Skeletal muscle tissue (tissue), 4 donors: ENCODE results near the gene GPR155. TPM values are rescaled to one million over a fixed set of nuclear protein-coding genes. Genes with fewer than 3 reads are reported as not detected.
"Not testable (repeated sequence)": the region's sequence is repeated elsewhere in the genome, so short reads cannot be mapped to it uniquely, and the experiment has no call there.

Source experiments
- H3K27ac ChIP-seq: one replicate; pipeline ENCODE4 v1.7.0; 2013; ENCODE audit warnings: mild to moderate bottlenecking, low read depth, low read length, inconsistent platforms
- H3K27me3 ChIP-seq, 3 donors: one replicate each; pipeline ENCODE4 v1.7.0; 2013; ENCODE audit warnings: low read length in 3 of 3; ENCODE audit not compliant: control insufficient read depth in 3 of 3, insufficient read depth in 3 of 3
- H3K36me3 ChIP-seq, 3 donors: one replicate each; pipeline ENCODE4 v1.7.0; 2013; ENCODE audit warnings: low read length in 3 of 3; ENCODE audit not compliant: control insufficient read depth in 3 of 3, insufficient read depth in 3 of 3
- H3K4me1 ChIP-seq, 3 donors: one replicate each; pipeline ENCODE4 v1.7.0; 2013; ENCODE audit warnings: low read length in 3 of 3, mild to moderate bottlenecking in 3 of 3; ENCODE audit not compliant: control insufficient read depth in 3 of 3, insufficient read depth in 3 of 3
- H3K4me3 ChIP-seq, 3 donors: one replicate each; pipeline ENCODE4 v1.7.0; 2013; ENCODE audit warnings: low read length in 3 of 3
- H3K9ac ChIP-seq, 3 donors: one replicate each; pipeline ENCODE4 v1.7.0; 2013; ENCODE audit warnings: low read length in 3 of 3, mild to moderate bottlenecking in 3 of 3, moderate library complexity in 2 of 3, low read depth in 1 of 3
- H3K9me3 ChIP-seq, 3 donors: one replicate each; pipeline ENCODE4 v1.7.0; 2013; ENCODE audit warnings: low read length in 3 of 3; ENCODE audit not compliant: control insufficient read depth in 3 of 3
- total RNA-seq: library from RNA; depleted of rRNA; stranded (reverse); fragments of >200 nt; gene quantifications from one replicate; pipeline ENCODE4 v1.2.3, GENCODE V29; 2014
- donor health status: Osteomylitis.

Gene GPR155
- total RNA-seq, 1 donor from 2014 or later: 3.1 TPM

DNA sequence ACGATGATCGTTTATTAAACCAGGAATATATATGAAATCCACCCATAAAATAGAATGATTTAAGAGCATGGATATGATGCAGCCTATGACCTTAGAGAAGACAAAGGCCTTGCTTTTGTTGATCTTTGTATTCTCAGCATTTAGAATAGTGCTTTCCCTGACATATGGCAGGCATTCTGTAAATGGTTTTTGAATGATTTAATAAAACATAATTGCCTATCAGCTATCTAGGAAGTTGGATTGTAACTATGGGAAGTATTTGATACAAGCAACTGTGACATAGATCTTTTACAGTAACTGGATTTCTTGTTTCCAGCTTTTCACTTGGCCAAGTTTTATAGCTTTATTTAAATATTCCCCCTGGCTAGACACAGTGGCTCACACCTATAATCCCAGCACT is 5.1 kb upstream of the GPR155 start:
- no peak overlapping the region for H3K27ac ChIP-seq
- H3K27me3 ChIP-seq: no peaks in the 10 kb centered on the region
- H3K4me1 ChIP-seq: no peaks in the 10 kb centered on the region
- H3K9me3 ChIP-seq: no peaks in the 10 kb centered on the region
- H3K9ac ChIP-seq: no peak overlapping the region
- no peaks in the 10 kb centered on the region for H3K36me3 ChIP-seq
- H3K4me3 ChIP-seq: no peak overlapping the region

DNA sequence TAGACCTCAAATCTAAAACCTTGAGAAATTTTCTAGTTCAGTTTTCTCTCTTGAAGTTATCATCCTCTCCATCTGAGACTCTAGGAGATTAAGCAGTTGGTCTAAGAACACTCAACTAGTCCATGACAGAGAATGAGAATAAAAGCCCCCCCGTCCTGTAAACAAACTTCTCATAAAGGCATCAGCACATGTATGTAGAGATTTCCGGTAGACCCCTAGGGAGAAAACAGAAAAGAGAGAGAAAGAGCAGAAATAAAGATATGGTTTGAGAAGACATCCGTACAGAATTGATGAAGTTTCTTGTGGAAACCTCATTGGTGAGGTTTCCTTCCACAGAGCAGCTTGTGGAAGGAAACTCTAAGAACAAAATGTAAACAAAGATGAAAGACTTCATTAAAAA is 3.2 kb upstream of the GPR155 start:
- H3K27me3 ChIP-seq: no peaks in the 10 kb centered on the region
- no peak overlapping the region for H3K4me3 ChIP-seq
- no peaks in the 10 kb centered on the region for H3K9me3 ChIP-seq
- no peaks in the 10 kb centered on the region for H3K36me3 ChIP-seq
- H3K27ac ChIP-seq: no peak overlapping the region
- peaks cover 0 to 11% (median 7%) of the 10 kb centered on the region in 3 donors for H3K4me1 ChIP-seq
- H3K9ac ChIP-seq: no peak overlapping the region

DNA sequence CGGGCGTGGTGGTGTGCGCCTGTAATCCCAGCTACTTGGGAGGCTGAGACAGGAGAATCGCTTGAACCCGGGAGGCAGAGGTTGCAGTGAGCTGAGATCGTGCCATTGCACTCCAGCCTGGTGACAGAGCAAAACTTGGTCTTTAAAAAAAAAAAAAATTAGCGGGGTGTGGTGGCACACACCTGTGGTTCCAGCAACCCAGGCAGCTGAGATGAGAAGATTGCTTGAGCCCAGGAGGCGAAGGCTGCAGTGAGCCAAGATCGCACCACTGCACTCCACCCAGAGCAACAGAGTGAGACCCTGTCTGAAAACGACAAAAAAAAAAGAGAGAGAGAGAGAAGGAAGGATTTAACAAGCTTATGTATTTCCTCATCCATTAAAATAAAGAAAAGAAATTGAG is 2.7 kb upstream of the GPR155 start:
- H3K27ac ChIP-seq: not testable (repeated sequence)

DNA sequence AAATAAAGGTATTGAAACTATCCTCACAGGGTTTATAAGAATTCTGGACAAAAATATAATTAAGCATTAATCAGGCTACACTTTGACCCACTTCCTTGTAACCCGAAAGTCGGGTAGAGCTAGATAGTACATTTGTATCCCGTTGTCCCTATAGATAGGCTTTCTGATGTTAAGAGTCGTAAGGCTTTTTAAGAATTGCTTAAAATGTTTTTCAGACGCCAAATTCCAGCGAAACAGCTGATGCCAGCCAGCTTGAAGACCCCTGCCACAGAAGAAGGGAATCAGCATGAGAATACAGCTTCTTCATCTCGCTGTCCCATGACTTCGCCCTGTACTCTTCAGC is 962 bp upstream of the GPR155 start:
- Histone ChIP-seq H3K4me3 (peak overlapping the region; percentile 74 to 92 (median 81)), H3K27me3 (no peaks in the 10 kb centered on the region), H3K27ac (peak overlapping the region; percentile 93), H3K9me3 (no peaks in the 10 kb centered on the region), H3K36me3 (no peaks in the 10 kb centered on the region), H3K4me1 (peaks cover 0 to 11% (median 7%) of the 10 kb centered on the region in 3 donors), H3K9ac (no peak overlapping the region)

More for the DNA sequence above, 2.7 kb upstream of the GPR155 start:
- H3K4me3 ChIP-seq, H3K27me3 ChIP-seq, H3K9me3 ChIP-seq, H3K36me3 ChIP-seq, H3K9ac ChIP-seq: not testable (repeated sequence)
- H3K4me1 ChIP-seq: peaks cover 0 to 11% (median 7%) of the 10 kb centered on the region in 3 donors

DNA sequence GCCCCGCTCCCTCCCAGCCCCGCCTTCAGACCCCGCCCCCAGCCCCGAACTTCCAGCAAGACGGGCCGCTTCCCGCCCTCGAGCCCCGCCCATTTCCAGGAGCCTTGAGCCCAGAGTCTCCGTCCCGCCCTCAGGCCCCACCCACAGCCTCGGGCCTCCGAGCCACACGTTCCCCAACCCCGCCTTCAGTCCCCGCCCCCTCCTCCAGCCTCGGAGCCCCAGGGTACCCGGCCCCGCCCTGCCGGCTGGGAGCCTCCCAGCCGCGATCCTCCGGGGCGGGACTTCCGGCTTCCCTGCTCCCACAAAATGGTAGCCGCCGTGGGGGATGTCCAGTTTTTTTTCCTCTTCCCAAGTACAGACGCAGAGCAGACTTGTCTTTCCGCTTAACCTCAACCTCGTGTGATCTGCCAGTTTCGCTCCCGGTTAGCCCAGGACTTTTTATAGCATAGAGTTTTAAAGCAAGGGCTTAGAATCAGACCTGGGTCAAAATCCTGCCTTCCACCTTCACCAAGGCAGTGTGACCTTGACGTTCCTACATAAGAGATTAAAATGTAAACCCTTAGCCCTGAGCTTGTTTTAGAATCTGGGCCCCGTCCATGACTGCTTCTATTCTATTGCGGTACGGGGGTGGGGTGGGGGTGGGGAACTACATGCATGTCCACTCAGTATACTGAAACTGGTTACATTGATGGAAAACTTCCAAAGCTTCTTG is 435 bp upstream of the GPR155 start:
- peaks cover 0 to 11% (median 7%) of the 10 kb centered on the region in 3 donors for H3K4me1 ChIP-seq
- H3K4me3 ChIP-seq: peak overlapping the region; percentile 74 to 96 (median 92)
- H3K36me3 ChIP-seq: no peaks in the 10 kb centered on the region
- H3K9me3 ChIP-seq: no peaks in the 10 kb centered on the region
- H3K27me3 ChIP-seq: no peaks in the 10 kb centered on the region
- H3K9ac ChIP-seq: peak overlapping the region; percentile 66 to 86 (median 75)
- peak overlapping the region; percentile 93 for H3K27ac ChIP-seq

DNA sequence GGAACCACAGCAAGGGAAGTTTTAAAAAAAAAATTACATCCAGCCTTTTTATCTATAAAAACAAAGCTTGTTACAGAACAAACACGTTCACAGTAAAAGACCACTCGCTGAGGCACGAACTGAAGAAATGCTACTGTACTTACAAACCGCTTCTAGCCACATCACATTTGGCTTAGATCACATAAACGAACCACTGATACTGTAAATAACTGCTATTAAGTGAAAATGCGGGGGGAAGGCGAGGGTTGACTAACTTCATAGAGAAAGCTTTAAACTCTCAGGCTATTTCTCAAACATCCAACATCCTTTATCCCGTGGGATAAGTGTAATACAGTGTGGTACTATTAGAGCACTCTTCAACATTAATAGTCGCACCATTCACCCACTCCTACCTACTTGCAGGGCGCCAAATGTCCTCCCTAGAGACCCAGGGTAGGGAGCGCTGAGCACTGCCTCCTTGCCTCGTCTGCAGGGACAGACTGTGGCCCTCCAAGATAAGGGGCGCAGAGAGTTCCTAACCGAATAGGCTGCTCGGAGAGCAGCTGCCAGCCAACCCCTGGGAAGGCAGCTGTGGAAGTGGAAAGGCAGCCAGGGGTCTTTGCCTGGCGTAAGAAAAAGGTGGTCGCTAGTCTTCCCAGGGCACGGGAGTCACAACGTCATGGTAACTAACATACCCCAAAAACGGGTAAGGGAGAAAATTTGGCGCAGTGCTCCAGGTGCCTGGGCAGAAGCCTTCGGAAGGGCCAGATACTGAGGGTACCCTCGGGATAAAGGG is 854 bp downstream of the GPR155 start:
- no peaks in the 10 kb centered on the region for H3K9me3 ChIP-seq
- no peaks in the 10 kb centered on the region for H3K27me3 ChIP-seq
- peaks cover 0 to 6% (median 5%) of the 10 kb centered on the region in 3 donors for H3K36me3 ChIP-seq
- H3K9ac ChIP-seq: peak overlapping the region; percentile 92
- peaks cover 0 to 11% (median 7%) of the 10 kb centered on the region in 3 donors for H3K4me1 ChIP-seq
- peak overlapping the region; percentile 91 to 96 (median 93) for H3K4me3 ChIP-seq
- H3K27ac ChIP-seq: peak overlapping the region; percentile 71

DNA sequence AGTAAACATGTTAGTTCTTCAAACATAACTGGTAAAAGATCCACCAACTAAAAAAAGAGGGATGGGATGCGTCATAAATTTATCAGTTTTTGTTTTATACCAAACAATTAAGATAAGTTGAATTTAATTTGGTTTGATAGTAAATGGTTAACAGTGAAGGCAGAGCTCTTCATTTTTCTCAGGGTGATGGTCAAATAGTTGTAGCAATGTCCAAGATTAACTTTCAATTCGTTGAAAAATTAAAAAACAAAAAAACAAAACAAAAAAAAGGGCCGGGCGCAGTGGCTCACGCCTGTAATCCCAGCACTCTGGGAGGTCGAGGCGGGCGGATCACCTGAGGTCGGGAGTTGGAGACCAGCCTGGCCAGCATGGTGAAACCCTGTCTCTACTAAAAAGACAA is 1.8 kb downstream of the GPR155 start:
- not testable (repeated sequence) for H3K4me3 ChIP-seq, H3K9ac ChIP-seq, H3K27ac ChIP-seq

DNA sequence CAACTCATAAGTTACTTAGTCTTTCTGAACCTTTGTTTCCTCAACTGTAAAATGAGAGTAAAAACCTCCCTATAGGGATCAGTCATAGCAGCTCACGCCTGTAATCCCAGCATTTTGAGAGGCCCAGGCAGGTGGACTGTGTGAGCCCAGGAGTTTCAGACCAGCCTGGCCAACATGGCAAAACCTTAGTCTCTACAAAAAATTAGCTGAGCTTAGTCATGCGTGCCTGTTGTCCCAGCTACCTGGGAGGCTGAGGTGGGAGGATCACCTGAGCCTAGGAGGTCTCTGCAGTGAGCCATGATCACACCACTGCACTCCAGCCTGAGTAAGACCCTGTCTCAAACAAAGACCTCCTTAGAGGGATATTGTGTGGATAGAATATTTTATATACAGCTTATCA is 2.3 kb downstream of the GPR155 start:
- Histone ChIP-seq H3K27ac (no peak overlapping the region), H3K4me3 (no peak overlapping the region), H3K27me3 (no peaks in the 10 kb centered on the region), H3K36me3 (peaks cover 0 to 6% (median 5%) of the 10 kb centered on the region in 3 donors), H3K9ac (no peak overlapping the region), H3K4me1 (peaks cover 0 to 11% (median 7%) of the 10 kb centered on the region in 3 donors), H3K9me3 (no peaks in the 10 kb centered on the region)

More for the DNA sequence above, 1.8 kb downstream of the GPR155 start:
- H3K9me3 ChIP-seq, H3K27me3 ChIP-seq, H3K36me3 ChIP-seq: not testable (repeated sequence)
- H3K4me1 ChIP-seq: peaks cover 0 to 11% (median 7%) of the 10 kb centered on the region in 3 donors

DNA sequence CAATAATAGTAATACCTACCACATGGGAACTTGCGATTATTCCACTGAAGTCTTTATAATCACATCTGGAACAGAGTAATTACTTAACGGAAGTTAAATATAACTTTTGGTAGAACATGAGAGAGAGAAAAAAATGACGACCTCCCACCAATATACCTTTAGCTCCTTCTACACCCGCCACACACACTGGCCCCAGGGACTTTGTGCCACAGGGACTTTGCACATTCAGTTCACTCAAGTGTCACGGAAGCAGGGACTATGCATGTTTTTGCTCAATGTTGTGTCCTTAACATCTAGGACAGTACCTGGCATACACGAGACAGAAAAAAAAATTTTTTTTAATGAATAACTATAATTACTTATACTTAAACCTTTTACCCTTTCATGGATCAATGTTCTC is 4.0 kb downstream of the GPR155 start:
- H3K27me3 ChIP-seq: no peaks in the 10 kb centered on the region
- no peak overlapping the region for H3K4me3 ChIP-seq
- H3K36me3 ChIP-seq: peaks cover 0 to 12% (median 5%) of the 10 kb centered on the region in 3 donors
- H3K9ac ChIP-seq: no peak overlapping the region
- H3K27ac ChIP-seq: no peak overlapping the region
- H3K4me1 ChIP-seq: peaks cover 0 to 11% (median 7%) of the 10 kb centered on the region in 3 donors
- no peaks in the 10 kb centered on the region for H3K9me3 ChIP-seq

DNA sequence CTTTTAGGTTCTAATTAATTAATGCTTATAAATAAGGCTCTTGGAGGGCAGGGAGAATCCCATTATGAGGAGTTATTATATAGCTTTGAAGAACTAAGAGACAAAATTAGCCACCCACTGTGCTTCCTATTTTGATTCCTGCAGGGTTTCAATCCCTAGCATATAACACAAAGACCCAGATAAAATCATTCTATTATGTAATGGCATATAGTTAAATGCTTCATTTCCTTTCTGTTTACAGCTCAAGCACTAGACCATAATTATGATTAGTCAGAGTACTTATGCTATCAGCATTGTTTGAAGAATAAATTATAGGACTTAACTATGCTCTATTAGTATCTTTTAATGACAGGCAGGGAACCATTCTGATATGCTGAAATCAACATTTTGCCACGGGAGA is 9.1 kb downstream of the GPR155 start:
- Histone ChIP-seq H3K4me3 (no peak overlapping the region), H3K36me3 (peaks cover 0 to 13% (median 5%) of the 10 kb centered on the region in 3 donors), H3K9ac (no peak overlapping the region), H3K27ac (no peak overlapping the region), H3K9me3 (no peaks in the 10 kb centered on the region), H3K4me1 (no peaks in the 10 kb centered on the region), H3K27me3 (no peaks in the 10 kb centered on the region)
